GM12878 (cell line): ENCODE data around the gene HSD17B2. TPM values are rescaled to one million over a fixed set of nuclear protein-coding genes. Genes with fewer than 3 reads are reported as not detected.

ENCODE experiments used
- ATAC-seq: fragments of 200-7000 bp; cut with Tn5 transposase; 3 replicates; pipeline ENCODE4 v1.9.1; 2020; ENCODE audit warnings: mild to moderate bottlenecking, moderate library complexity
- BruUV-seq: library from RNA; stranded (reverse); fragments of 400-500 nt; replicated peaks from 2 replicates; lab custom pipeline; 2021; lab: Mats Ljungman, UMichigan
- CTCF ChIA-PET: fragments of 300-600 bp; sonication (Branson Sonifier 250); formaldehyde crosslinking; extraction: SDS; loops from one replicate; lab custom pipeline; 2021; ENCODE audit warnings: inconsistent platforms; lab: Yijun Ruan, JAX
- POLR2A ChIA-PET: fragments of 350-600 bp; formaldehyde crosslinking; extraction: SDS; loops from one replicate; lab custom pipeline; 2021; ENCODE audit warnings: inconsistent platforms; lab: Charles Lee
- RAD21 ChIA-PET: fragments of 300-600 bp; sonication (Branson Sonifier 250); formaldehyde crosslinking; loops from one replicate; lab custom pipeline; 2023; ENCODE audit warnings: antibody characterized with exemption; ENCODE audit not compliant: unreplicated experiment; lab: Charles Lee
- SMC1A ChIA-PET: fragments of 300-600 bp; sonication (Branson Sonifier 250); formaldehyde crosslinking; loops from one replicate; lab custom pipeline; 2023; ENCODE audit not compliant: unreplicated experiment, uncharacterized antibody; lab: Charles Lee
- DNase-seq: peaks from one replicate; pipeline ENCODE4 v3.0.0-alpha.2; 2011; ENCODE audit warnings: low read depth, low spot score
- FAIRE-seq: peaks from 3 replicates; lab custom pipeline; 2011; peaks lifted over from hg19 to GRCh38; lab: Jason Lieb, UNC
- H2AFZ ChIP-seq: 2 replicates; pipeline ENCODE4 v1.6.0; 2011; ENCODE audit warnings: low read depth, low read length, control low read depth; ENCODE audit not compliant: control insufficient read depth
- H3K27ac ChIP-seq: 2 replicates; pipeline ENCODE4 v1.5.1; 2011; ENCODE audit warnings: control low read depth; ENCODE audit not compliant: control insufficient read depth, insufficient read depth
- H3K27me3 ChIP-seq, 2 experiments: replicated peaks in 1 of 2; 2 replicates each; pipeline versions ENCODE4 v1.6.0 to v1.6.1; 2011; ENCODE audit warnings: low read length in 1 of 2; ENCODE audit not compliant: control insufficient read depth in 2 of 2, insufficient read depth in 2 of 2
- H3K36me3 ChIP-seq, 2 experiments: 2 replicates each; pipeline ENCODE4 v1.5.1; 2011; ENCODE audit warnings: low read length in 1 of 2; ENCODE audit not compliant: control insufficient read depth in 2 of 2, insufficient read depth in 2 of 2
- H3K4me1 ChIP-seq: 2 replicates; pipeline ENCODE4 v1.6.1; 2011; ENCODE audit warnings: mild to moderate bottlenecking, low read length, moderate library complexity, mixed read lengths; ENCODE audit not compliant: control insufficient read depth, insufficient read depth
- H3K4me2 ChIP-seq: 2 replicates; pipeline ENCODE4 v1.6.0; 2011; ENCODE audit warnings: control low read depth; ENCODE audit not compliant: control insufficient read depth, insufficient read depth
- H3K4me3 ChIP-seq: fragments of 200-600 bp; sonication (generic); 2 replicates; pipeline ENCODE4 v1.5.1; 2016
- H3K79me2 ChIP-seq: 2 replicates; pipeline ENCODE4 v1.6.0; 2011; ENCODE audit warnings: low read length; ENCODE audit not compliant: control insufficient read depth, insufficient read depth
- H3K9ac ChIP-seq: 2 replicates; pipeline ENCODE4 v1.8.0; 2011; ENCODE audit warnings: low read length, control low read depth, mixed read lengths; ENCODE audit not compliant: control insufficient read depth, insufficient read depth
- H3K9me3 ChIP-seq: replicated peaks from 3 replicates; pipeline ENCODE4 v1.5.1; 2011; ENCODE audit warnings: mild to moderate bottlenecking, low read length; ENCODE audit not compliant: control insufficient read depth, insufficient read depth
- H4K20me1 ChIP-seq: 2 replicates; pipeline ENCODE4 v1.6.0; 2011; ENCODE audit not compliant: control insufficient read depth, insufficient read depth
- BMI1 ChIP-seq: fragments of 450-650 bp; IDR thresholded peaks from 2 replicates; pipeline ENCODE4 v1.6.1; 2016; ENCODE audit warnings: mild to moderate bottlenecking, moderate library complexity, borderline replicate concordance
- ETV6 ChIP-seq, 2 experiments: fragments of 450-650 bp in 1 of 2; IDR thresholded peaks in 1 of 2; conservative IDR thresholded peaks in 1 of 2; 2 replicates each; pipeline ENCODE4 v1.6.1; 2014; ENCODE audit warnings: antibody characterized with exemption in 1 of 2, borderline replicate concordance in 1 of 2, low read depth in 1 of 2, mild to moderate bottlenecking in 1 of 2, moderate library complexity in 1 of 2
- HDAC2 ChIP-seq: fragments of 200-600 bp; sonication (generic); IDR thresholded peaks from 2 replicates; pipeline ENCODE4 v1.6.1; 2017
- NFXL1 ChIP-seq: fragments of 450-650 bp; IDR thresholded peaks from 2 replicates; pipeline ENCODE4 v1.6.1; 2017; ENCODE audit warnings: antibody characterized with exemption, mild to moderate bottlenecking, borderline replicate concordance
- NFYB ChIP-seq: IDR thresholded peaks from 2 replicates; pipeline ENCODE4 v1.6.1; 2011; ENCODE audit warnings: low read depth, mild to moderate bottlenecking, low read length, improper control_type of control experiment, moderate library complexity; ENCODE audit not compliant: insufficient read depth
- SMARCA5 ChIP-seq: fragments of 450-650 bp; IDR thresholded peaks from 2 replicates; pipeline ENCODE4 v1.6.1; 2017; ENCODE audit warnings: mild to moderate bottlenecking
- SMC3 ChIP-seq: IDR thresholded peaks from 2 replicates; pipeline ENCODE4 v1.6.1; 2011; ENCODE audit warnings: low read length, improper control_type of control experiment, borderline replicate concordance
- TAF1 ChIP-seq: IDR thresholded peaks from 2 replicates; pipeline ENCODE4 v1.6.1; 2011; ENCODE audit warnings: mild to moderate bottlenecking, low read depth, low read length, borderline replicate concordance
- ZBTB4 ChIP-seq: fragments of 450-650 bp; formaldehyde crosslinking; IDR thresholded peaks from 2 replicates; pipeline ENCODE4 v1.4.0; 2022; ENCODE audit warnings: mild to moderate bottlenecking, moderate library complexity
- WGBS: methylation state at CpG from one replicate; pipeline ENCODE4 v1.1.6; 2016; ENCODE audit warnings: low lambda C conversion rate; ENCODE audit not compliant: insufficient replicate concordance, insufficient coverage; ENCODE audit errors: missing lambda C conversion rate; 5-methylcytosine and 5-hydroxymethylcytosine counted together
- in situ Hi-C: fragments of 300-500 bp; cut with MboI; formaldehyde crosslinking; loops from 9 replicates; pipeline ENCODE4 v1.14.3; 2018; ENCODE audit warnings: mixed read lengths
- intact Hi-C: fragments of 100-400 bp; cut with micrococcal nuclease; formaldehyde crosslinking; loops from one replicate; pipeline ENCODE4 v1.14.2; 2022; ENCODE audit not compliant: unreplicated experiment
- polyA plus RNA-seq, 11 experiments: library from polyadenylated mRNA; depleted of rRNA in 4 of 11; unstranded in 6 of 11; stranded (reverse) in 5 of 11; fragments of >200 nt; fragmentation: Nextera tagmentation in 4 of 11; fragmentation: Illumina TruSeq in 1 of 11; extraction: Ambion mirVana in 4 of 11; extraction: Trizol in 1 of 11; gene quantifications; 1 replicate in 1 of 11; 2 replicates in 10 of 11; pipeline versions ENCODE4 v1.2.1 to v1.2.3, GENCODE V29; 2011 to 2016; ENCODE audit warnings: inconsistent platforms in 2 of 11, missing spikeins in 2 of 11, low read depth in 1 of 11
- total RNA-seq, 4 experiments: library from RNA; depleted of rRNA in 3 of 4; stranded (reverse); fragments of >200 nt in 3 of 4; fragmentation: Illumina TruSeq in 1 of 4; extraction: Trizol in 1 of 4; gene quantifications; 2 replicates each; pipeline versions ENCODE4 v1.2.1 to v1.2.3, GENCODE V29; 2013 to 2021
- TF ChIP-seq, protein P1 (sequence below): fragments of 450-650 bp; IDR thresholded peaks from 2 replicates; pipeline ENCODE4 v1.6.1; 2018; ENCODE audit warnings: borderline replicate concordance, mild to moderate bottlenecking; ENCODE audit not compliant: partially characterized antibody

HSD17B2 gene
- total and polyA plus RNA-seq, 10 of the 15 experiments (the other 5 are each of a cell fraction or from before 2014, with no cell fraction given): not detected

- intact Hi-C loops (no loop called here), in situ Hi-C loops (no loop called here)
- H2AFZ ChIP-seq: no peak overlapping the region
- TF ChIP-seq SMC3 (no peak), NFXL1 (no peak), HDAC2 (no peak), ETV6 (conservative IDR thresholded peaks at IDR 0.05 in 1 of 2, IDR thresholded peaks at IDR 0.05 in 1 of 2; ENCODE audit: borderline replicate concordance in 1 of 2, low read depth in 1 of 2) (no peak), TAF1 (no peak), SMARCA5 (no peak), BMI1 (no peak), NFYB (no peak), ZBTB4 (CRISPR knock-in tag) (no peak)
- TF ChIP-seq, protein P1, sequence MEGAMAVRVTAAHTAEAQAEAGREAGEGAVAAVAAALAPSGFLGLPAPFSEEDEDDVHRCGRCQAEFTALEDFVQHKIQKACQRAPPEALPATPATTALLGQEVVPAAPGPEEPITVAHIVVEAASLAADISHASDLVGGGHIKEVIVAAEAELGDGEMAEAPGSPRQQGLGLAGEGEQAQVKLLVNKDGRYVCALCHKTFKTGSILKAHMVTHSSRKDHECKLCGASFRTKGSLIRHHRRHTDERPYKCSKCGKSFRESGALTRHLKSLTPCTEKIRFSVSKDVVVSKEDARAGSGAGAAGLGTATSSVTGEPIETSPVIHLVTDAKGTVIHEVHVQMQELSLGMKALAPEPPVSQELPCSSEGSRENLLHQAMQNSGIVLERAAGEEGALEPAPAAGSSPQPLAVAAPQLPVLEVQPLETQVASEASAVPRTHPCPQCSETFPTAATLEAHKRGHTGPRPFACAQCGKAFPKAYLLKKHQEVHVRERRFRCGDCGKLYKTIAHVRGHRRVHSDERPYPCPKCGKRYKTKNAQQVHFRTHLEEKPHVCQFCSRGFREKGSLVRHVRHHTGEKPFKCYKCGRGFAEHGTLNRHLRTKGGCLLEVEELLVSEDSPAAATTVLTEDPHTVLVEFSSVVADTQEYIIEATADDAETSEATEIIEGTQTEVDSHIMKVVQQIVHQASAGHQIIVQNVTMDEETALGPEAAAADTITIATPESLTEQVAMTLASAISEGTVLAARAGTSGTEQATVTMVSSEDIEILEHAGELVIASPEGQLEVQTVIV: no peak
- no peak overlapping the region for H3K4me3 ChIP-seq
- SMC1A ChIA-PET: no interaction called here
- no peaks in the 10 kb centered on the region for H3K79me2 ChIP-seq
- CTCF ChIA-PET: no interaction called here
- H3K9ac ChIP-seq: no peak overlapping the region
- no peak for ATAC-seq
- no peak for FAIRE-seq
- H3K36me3 ChIP-seq: no peaks in the 10 kb centered on the region
- H3K4me2 ChIP-seq: no peak overlapping the region
- WGBS: 31% methylated on average over 3 of the region's 3 CpGs
- no peaks in the 10 kb centered on the region for H3K9me3 ChIP-seq
- DNase-seq: no peak
- peaks cover 0 to 1% of the 10 kb centered on the region in 2 experiments; a peak in 2 of 4 replicates for H3K27me3 ChIP-seq
- RAD21 ChIA-PET: no interaction called here
- POLR2A ChIA-PET: no interaction called here
- no TSS peak for BruUV-seq
- H3K4me1 ChIP-seq: no peaks in the 10 kb centered on the region
- no peak overlapping the region for H3K27ac ChIP-seq
- no peaks in the 10 kb centered on the region for H4K20me1 ChIP-seq
Measured at GRCh38 chr16:82044585-82044911, 9.5 kb downstream of the HSD17B2 start.
